MM.1S (cell line): ENCODE data around the gene PMF1.

Experiments
- EZH2 ChIP-seq: fragments of 300-600 bp; sonication (generic); optimal IDR thresholded peaks from 2 replicates; pipeline ENCODE3; 2017; ENCODE audit warnings: low read depth, mild to moderate bottlenecking, antibody characterized with exemption, low read length, mixed read lengths
- TF ChIP-seq, protein P1 (sequence below): fragments of 300-600 bp; sonication (generic); IDR thresholded peaks from 2 replicates; pipeline ENCODE4 v1.5.1; 2016; ENCODE audit warnings: antibody characterized with exemption, low read length, mixed read lengths

DNA sequence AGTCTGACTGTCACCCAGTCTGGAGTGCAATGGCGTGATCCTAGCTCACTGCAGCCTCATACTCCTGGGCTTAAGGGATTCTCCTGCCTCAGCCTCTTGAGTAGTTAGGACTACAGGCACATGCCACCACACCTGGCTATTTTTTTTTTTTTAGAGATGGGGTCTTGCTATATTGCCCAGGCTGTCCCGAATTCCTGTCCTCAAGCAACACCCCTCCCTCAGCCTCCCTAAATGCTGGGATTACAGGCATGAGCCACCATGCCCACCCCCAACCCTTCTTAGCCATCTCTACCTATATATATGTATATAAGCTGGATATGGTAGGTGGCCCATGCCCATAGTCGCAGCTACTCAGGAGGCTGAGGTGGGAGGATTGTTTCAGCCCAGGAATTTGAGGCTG lies 32.3 kb upstream of the PMF1 start:
- TF ChIP-seq, protein P1, sequence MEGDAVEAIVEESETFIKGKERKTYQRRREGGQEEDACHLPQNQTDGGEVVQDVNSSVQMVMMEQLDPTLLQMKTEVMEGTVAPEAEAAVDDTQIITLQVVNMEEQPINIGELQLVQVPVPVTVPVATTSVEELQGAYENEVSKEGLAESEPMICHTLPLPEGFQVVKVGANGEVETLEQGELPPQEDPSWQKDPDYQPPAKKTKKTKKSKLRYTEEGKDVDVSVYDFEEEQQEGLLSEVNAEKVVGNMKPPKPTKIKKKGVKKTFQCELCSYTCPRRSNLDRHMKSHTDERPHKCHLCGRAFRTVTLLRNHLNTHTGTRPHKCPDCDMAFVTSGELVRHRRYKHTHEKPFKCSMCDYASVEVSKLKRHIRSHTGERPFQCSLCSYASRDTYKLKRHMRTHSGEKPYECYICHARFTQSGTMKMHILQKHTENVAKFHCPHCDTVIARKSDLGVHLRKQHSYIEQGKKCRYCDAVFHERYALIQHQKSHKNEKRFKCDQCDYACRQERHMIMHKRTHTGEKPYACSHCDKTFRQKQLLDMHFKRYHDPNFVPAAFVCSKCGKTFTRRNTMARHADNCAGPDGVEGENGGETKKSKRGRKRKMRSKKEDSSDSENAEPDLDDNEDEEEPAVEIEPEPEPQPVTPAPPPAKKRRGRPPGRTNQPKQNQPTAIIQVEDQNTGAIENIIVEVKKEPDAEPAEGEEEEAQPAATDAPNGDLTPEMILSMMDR: no peak
- TF ChIP-seq EZH2: no peak
